Neural crest cell (in vitro differentiated cells): ENCODE measurements around the gene KLF6. TPM values are rescaled to one million over a fixed set of nuclear protein-coding genes. Genes with fewer than 3 reads are reported as not detected.
A peak's percentile ranks its signal among the peaks of the same experiment; 100 is the strongest.

Source experiments
- DNase-seq: peaks from one replicate; pipeline ENCODE4 v3.0.0; 2021; ENCODE audit warnings: low read depth, mixed read lengths, low spot score
- H3K27ac Mint-ChIP-seq: one replicate; pipeline ENCODE4 v1.8.0; 2021; ENCODE audit warnings: mild to moderate bottlenecking, mixed read lengths; ENCODE audit not compliant: unreplicated experiment
- H3K27me3 Mint-ChIP-seq: 2 replicates; pipeline ENCODE4 v1.8.0; 2021; ENCODE audit warnings: low read depth, mild to moderate bottlenecking, mixed read lengths
- H3K36me3 Mint-ChIP-seq: 2 replicates; pipeline ENCODE4 v1.8.0; 2021; ENCODE audit warnings: low read depth, mild to moderate bottlenecking, mixed read lengths
- H3K4me1 Mint-ChIP-seq: 2 replicates; pipeline ENCODE4 v1.8.0; 2021; ENCODE audit warnings: mixed read lengths
- H3K4me3 Mint-ChIP-seq: one replicate; pipeline ENCODE4 v1.8.0; 2021; ENCODE audit warnings: mild to moderate bottlenecking, mixed read lengths
- H3K9me3 Mint-ChIP-seq: 2 replicates; pipeline ENCODE4 v1.8.0; 2021; ENCODE audit warnings: mixed read lengths
- total RNA-seq: library from RNA; stranded (reverse); gene quantifications from 2 replicates; pipeline ENCODE4 v1.2.1, GENCODE V29; 2021
- TF ChIP-seq, protein P1 (sequence below): fragments of 200-600 bp; sonication (generic); conservative IDR thresholded peaks from 2 replicates; pipeline ENCODE4 v1.5.0; 2021; ENCODE audit warnings: antibody characterized with exemption, mild to moderate bottlenecking

The KLF6 gene
- total RNA-seq, 1 donor from 2014 or later: 38.6 TPM

DNA sequence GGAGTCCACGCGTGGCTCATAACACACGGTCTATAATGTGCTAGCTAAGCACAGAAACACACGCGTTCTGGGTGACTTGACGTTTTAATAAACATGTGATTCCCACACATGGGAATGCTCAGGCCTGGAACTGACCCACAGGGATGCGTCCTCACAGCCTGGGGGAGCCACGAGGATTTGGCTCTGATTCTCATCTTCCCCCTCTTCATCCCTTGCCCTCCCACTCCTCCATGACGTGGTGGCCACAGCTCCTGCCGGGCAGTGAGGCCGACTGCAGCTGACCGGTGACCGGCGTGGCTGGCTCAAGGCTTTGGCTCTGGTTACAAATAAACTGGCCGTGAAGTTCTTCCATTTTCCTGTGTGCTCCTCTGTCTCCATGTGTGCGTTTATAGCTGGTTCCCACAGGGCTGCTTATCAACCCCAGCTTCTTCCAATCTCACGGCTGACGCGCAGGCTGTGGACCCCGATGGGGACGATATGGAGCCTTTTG lies 40.9 kb upstream of the KLF6 start:
- DNase-seq: no peak
- Mint-ChIP-seq H3K27me3 (no peaks in the 10 kb centered on the region), H3K9me3 (no peaks in the 10 kb centered on the region), H3K27ac (no peak overlapping the region), H3K4me1 (peaks cover 9% of the 10 kb centered on the region), H3K4me3 (no peak overlapping the region), H3K36me3 (no peaks in the 10 kb centered on the region)
- TF ChIP-seq, protein P1, sequence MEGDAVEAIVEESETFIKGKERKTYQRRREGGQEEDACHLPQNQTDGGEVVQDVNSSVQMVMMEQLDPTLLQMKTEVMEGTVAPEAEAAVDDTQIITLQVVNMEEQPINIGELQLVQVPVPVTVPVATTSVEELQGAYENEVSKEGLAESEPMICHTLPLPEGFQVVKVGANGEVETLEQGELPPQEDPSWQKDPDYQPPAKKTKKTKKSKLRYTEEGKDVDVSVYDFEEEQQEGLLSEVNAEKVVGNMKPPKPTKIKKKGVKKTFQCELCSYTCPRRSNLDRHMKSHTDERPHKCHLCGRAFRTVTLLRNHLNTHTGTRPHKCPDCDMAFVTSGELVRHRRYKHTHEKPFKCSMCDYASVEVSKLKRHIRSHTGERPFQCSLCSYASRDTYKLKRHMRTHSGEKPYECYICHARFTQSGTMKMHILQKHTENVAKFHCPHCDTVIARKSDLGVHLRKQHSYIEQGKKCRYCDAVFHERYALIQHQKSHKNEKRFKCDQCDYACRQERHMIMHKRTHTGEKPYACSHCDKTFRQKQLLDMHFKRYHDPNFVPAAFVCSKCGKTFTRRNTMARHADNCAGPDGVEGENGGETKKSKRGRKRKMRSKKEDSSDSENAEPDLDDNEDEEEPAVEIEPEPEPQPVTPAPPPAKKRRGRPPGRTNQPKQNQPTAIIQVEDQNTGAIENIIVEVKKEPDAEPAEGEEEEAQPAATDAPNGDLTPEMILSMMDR: no peak

DNA sequence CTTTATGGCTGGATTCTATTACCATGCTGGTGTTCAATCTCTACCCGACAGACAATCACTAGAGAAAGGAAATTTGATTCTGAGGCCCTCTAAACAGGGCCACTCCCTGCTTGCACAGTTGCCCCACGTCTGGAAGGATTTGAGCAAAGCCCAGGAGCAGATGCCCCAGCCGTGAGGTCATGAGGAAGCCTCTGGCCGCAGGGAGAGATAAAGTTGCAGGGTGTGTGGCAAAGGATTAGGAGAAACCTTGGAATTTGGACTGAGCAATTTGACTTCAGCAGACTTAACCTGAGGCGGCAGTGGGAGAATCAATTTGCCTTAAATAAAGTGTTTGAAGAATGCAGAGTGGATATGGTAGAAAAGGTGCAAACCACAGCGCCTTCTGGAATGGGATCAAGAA lies 40.2 kb upstream of the KLF6 start:
- DNase-seq: no peak
- Mint-ChIP-seq H3K36me3 (no peaks in the 10 kb centered on the region), H3K4me1 (peaks cover 9% of the 10 kb centered on the region), H3K9me3 (no peaks in the 10 kb centered on the region), H3K4me3 (no peak overlapping the region), H3K27ac (no peak overlapping the region), H3K27me3 (no peaks in the 10 kb centered on the region)
- TF ChIP-seq, protein P1: no peak

DNA sequence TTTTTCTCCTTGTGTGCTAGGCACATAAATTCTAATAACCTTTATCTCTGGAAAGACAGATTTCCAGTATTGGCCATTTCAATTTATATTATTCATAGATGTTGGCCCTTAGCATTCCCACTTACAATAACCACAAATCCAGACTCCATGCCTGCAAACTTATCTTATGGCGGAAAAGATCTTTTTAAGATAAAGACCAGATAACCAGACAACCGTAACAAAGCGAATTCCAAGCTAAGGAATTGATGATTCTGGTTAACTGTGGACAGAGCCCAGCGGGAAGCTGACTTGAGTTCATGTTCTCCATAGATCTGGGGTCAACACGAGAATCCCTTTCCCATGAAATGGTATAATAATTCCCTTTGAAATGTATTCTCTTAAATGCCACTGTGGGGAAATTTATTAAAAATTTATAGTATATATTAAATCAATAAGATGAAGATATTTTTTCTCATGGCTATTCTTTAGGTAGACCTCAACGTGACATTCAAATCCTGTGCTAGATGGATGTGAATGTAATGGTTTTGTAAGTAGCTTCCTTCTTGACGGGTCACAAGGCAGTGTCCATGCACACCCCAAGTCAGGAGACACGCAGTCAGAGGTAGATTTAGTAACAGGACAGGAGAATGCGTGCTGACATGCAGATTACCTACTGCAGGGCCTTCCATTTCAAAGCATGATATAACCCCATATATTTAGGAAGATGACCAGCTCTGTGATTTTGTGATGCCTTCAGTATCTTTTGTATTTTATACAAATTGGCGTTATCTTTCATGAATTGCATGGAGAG lies 37.7 kb upstream of the KLF6 start:
- H3K9me3 Mint-ChIP-seq: no peaks in the 10 kb centered on the region
- H3K27me3 Mint-ChIP-seq: no peaks in the 10 kb centered on the region
- no peak overlapping the region for H3K4me3 Mint-ChIP-seq
- TF ChIP-seq, protein P1: no peak
- H3K4me1 Mint-ChIP-seq: no peaks in the 10 kb centered on the region
- H3K36me3 Mint-ChIP-seq: no peaks in the 10 kb centered on the region
- no peak overlapping the region for H3K27ac Mint-ChIP-seq
- no peak for DNase-seq

DNA sequence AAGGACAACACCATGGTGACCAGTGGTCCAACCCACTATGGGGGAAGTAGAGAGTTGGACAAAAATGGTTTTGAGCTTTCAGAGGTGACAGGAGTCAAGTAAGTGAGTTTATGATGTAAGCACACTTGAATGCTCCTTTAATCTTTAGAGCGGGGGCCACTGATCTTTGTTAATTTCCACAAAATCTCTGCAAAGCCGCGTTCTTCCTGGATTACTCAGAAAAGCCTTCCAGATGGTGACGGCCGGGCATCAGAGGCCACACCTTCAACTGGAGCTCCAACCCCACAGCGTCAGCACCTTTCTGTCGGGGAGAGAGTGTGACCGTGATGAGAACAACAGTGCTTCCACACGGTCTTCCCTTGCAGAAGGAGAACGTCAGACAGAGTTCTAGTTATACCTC lies 35.2 kb upstream of the KLF6 start:
- Mint-ChIP-seq H3K27ac (no peak overlapping the region), H3K4me1 (no peaks in the 10 kb centered on the region), H3K27me3 (no peaks in the 10 kb centered on the region), H3K9me3 (no peaks in the 10 kb centered on the region), H3K36me3 (no peaks in the 10 kb centered on the region), H3K4me3 (no peak overlapping the region)
- TF ChIP-seq, protein P1: no peak
- DNase-seq: no peak

DNA sequence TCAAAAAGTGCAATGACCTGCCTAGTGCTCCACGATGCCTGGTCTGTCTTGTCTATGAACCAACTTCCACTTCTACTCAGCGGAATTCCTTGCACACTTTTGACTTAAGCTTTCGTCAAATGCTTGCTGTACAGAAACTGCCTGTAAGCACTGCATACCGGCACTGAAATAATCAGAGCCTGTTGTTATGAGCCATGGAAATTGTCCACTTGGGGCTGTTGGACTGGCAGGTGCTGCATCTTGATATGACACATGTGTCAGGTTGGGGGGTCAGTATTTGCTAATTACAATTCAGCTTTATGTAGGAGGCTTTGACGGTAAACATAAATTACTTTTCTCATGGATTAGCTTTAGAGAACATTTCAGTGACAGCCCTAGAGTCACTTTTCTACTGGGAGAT lies 32.0 kb upstream of the KLF6 start:
- H3K9me3 Mint-ChIP-seq: no peaks in the 10 kb centered on the region
- TF ChIP-seq, protein P1: no peak
- no peaks in the 10 kb centered on the region for H3K4me1 Mint-ChIP-seq
- H3K27ac Mint-ChIP-seq: peak overlapping the region; percentile 12
- no peak overlapping the region for H3K4me3 Mint-ChIP-seq
- no peaks in the 10 kb centered on the region for H3K36me3 Mint-ChIP-seq
- DNase-seq: no peak
- no peaks in the 10 kb centered on the region for H3K27me3 Mint-ChIP-seq
